Smooth muscle cell (in vitro differentiated cells): ENCODE measurements around the gene ABCA2. TPM values are rescaled to one million over a fixed set of nuclear protein-coding genes. Genes with fewer than 3 reads are reported as not detected.

Source experiments
- DNase-seq: peaks from one replicate; lab custom pipeline; 2025; ENCODE audit not compliant: unreplicated experiment; lab: John Stamatoyannopoulos, UW
- H2AFZ ChIP-seq: fragments of 200-600 bp; sonication (generic); 2 replicates; pipeline ENCODE4 v1.6.0; 2016; ENCODE audit warnings: antibody characterized with exemption, low read depth, mild to moderate bottlenecking
- H3F3A ChIP-seq: fragments of 200-600 bp; sonication (generic); 2 replicates; pipeline ENCODE4 v1.6.0; 2017; ENCODE audit warnings: antibody characterized with exemption, low read depth
- H3K27ac ChIP-seq: fragments of 200-600 bp; sonication (generic); 2 replicates; pipeline ENCODE4 v1.5.1; 2016; ENCODE audit warnings: low read depth, mild to moderate bottlenecking
- H3K27me3 ChIP-seq: fragments of 200-600 bp; sonication (generic); 2 replicates; pipeline ENCODE4 v1.6.1; 2016; ENCODE audit warnings: low read depth, mild to moderate bottlenecking
- H3K36me3 ChIP-seq: fragments of 200-600 bp; sonication (generic); 2 replicates; pipeline ENCODE4 v1.5.1; 2016; ENCODE audit warnings: low read depth
- H3K4me1 ChIP-seq: fragments of 200-600 bp; sonication (generic); 2 replicates; pipeline ENCODE4 v1.5.1; 2016; ENCODE audit warnings: low read depth
- H3K4me2 ChIP-seq: fragments of 200-600 bp; sonication (generic); 2 replicates; pipeline ENCODE4 v1.6.0; 2016; ENCODE audit warnings: mild to moderate bottlenecking
- H3K4me3 ChIP-seq: fragments of 200-600 bp; sonication (generic); 2 replicates; pipeline ENCODE4 v1.5.1; 2016; ENCODE audit warnings: mild to moderate bottlenecking
- H3K79me2 ChIP-seq: fragments of 200-600 bp; sonication (generic); 2 replicates; pipeline ENCODE4 v1.6.0; 2016; ENCODE audit warnings: low read depth, mild to moderate bottlenecking
- H3K9ac ChIP-seq: fragments of 200-600 bp; sonication (generic); 2 replicates; pipeline ENCODE4 v1.6.0; 2016; ENCODE audit warnings: low read depth
- H3K9me3 ChIP-seq: fragments of 200-600 bp; sonication (generic); replicated peaks from 2 replicates; pipeline ENCODE4 v1.5.1; 2016; ENCODE audit warnings: low read depth
- H4K20me1 ChIP-seq: fragments of 200-600 bp; sonication (generic); 2 replicates; pipeline ENCODE4 v1.6.0; 2016; ENCODE audit warnings: low read depth
- CTCF ChIP-seq: fragments of 200-600 bp; sonication (generic); IDR thresholded peaks from 2 replicates; pipeline ENCODE4 v1.5.1; 2017; ENCODE audit warnings: borderline replicate concordance, mild to moderate bottlenecking, antibody characterized with exemption; ENCODE audit not compliant: insufficient read depth, poor library complexity, severe bottlenecking
- WGBS: methylation state at CpG from one replicate; pipeline ENCODE4 v1.1.7; 2016; ENCODE audit warnings: low lambda C conversion rate; 5-methylcytosine and 5-hydroxymethylcytosine counted together
- polyA plus RNA-seq: library from polyadenylated mRNA; unstranded; fragments of >200 nt; fragmentation: Nextera tagmentation; extraction: Ambion mirVana; gene quantifications from 2 replicates; pipeline ENCODE4 v1.2.1, GENCODE V29; 2016
- total RNA-seq: library from RNA; depleted of rRNA; stranded (reverse); fragments of >200 nt; gene quantifications from 2 replicates; pipeline ENCODE4 v1.2.3, GENCODE V29; 2014

The ABCA2 gene
- total and polyA plus RNA-seq, 2 experiments from 2014 or later, result 15.9 to 26.2 TPM

- H3K4me2 ChIP-seq, result no peak overlapping the region
- H3F3A ChIP-seq, result no peaks in the 10 kb centered on the region
- H3K4me1 ChIP-seq, result no peaks in the 10 kb centered on the region
- H3K36me3 ChIP-seq, result no peaks in the 10 kb centered on the region
- H4K20me1 ChIP-seq, result peaks cover 9% of the 10 kb centered on the region
- no peak overlapping the region for H3K4me3 ChIP-seq
- no peaks in the 10 kb centered on the region for H3K9me3 ChIP-seq
- H3K79me2 ChIP-seq, result no peaks in the 10 kb centered on the region
- peaks cover 29% of the 10 kb centered on the region for H3K27me3 ChIP-seq
- no peak overlapping the region for H2AFZ ChIP-seq
- no peak for TF ChIP-seq CTCF
- 83% methylated on average over 11 of the region's 11 CpGs for WGBS
- H3K9ac ChIP-seq, result no peak overlapping the region
- DNase-seq, result no peak
- H3K27ac ChIP-seq, result no peak overlapping the region
These were observed 44.3 kb downstream of the ABCA2 start for GRCh38 chr9:136983656-136984314.

GRCh38 chr9:136983167-136983566, 44.9 kb downstream of the ABCA2 start:
- no peak for DNase-seq
- Histone ChIP-seq H3K27ac (no peak overlapping the region), H3K4me3 (no peak overlapping the region), H3F3A (no peaks in the 10 kb centered on the region), H3K79me2 (no peaks in the 10 kb centered on the region), H2AFZ (no peak overlapping the region), H3K27me3 (peaks cover 29% of the 10 kb centered on the region), H3K4me1 (no peaks in the 10 kb centered on the region), H3K4me2 (no peak overlapping the region), H3K9ac (no peak overlapping the region), H3K9me3 (no peaks in the 10 kb centered on the region), H3K36me3 (no peaks in the 10 kb centered on the region), H4K20me1 (peaks cover 9% of the 10 kb centered on the region)
- TF ChIP-seq CTCF, result no peak
- 93% methylated on average over 9 of the region's 9 CpGs for WGBS

GRCh38 chr9:136982232-136983051, 45.6 kb downstream of the ABCA2 start, which contains the start of gene LCNL1:
Gene LCNL1 (plus strand): TSS chr9:136982993. CDS start chr9:136983587, 594 bp downstream.
- H3K4me2 ChIP-seq, result no peak within 1 kb of the TSS
- no peaks in the 10 kb centered on the region for H3F3A ChIP-seq
- no peak within 1 kb of the TSS for H3K4me3 ChIP-seq
- no peak within 1 kb of the TSS for H3K27ac ChIP-seq
- peaks cover 1% of the 10 kb centered on the region for H3K4me1 ChIP-seq
- DNase-seq, result no peak
- no peak within 1 kb of the TSS for H2AFZ ChIP-seq
- no peak within 1 kb of the TSS for H3K9ac ChIP-seq
- H4K20me1 ChIP-seq, result peaks cover 9% of the 10 kb centered on the region
- WGBS, result 87% methylated on average over 18 of the region's 18 CpGs
- H3K36me3 ChIP-seq, result no peaks in the 10 kb centered on the region
- H3K9me3 ChIP-seq, result no peaks in the 10 kb centered on the region
- no peak for TF ChIP-seq CTCF
- H3K79me2 ChIP-seq, result no peaks in the 10 kb centered on the region
- peaks cover 29% of the 10 kb centered on the region for H3K27me3 ChIP-seq
